Retina (tissue), 1 donor: ENCODE data around the gene LRRC43.

Source experiments
- DNase-seq: peaks from one replicate; pipeline ENCODE4 v3.0.0-alpha.2; 2016

Gene LRRC43

GRCh38 chr12:122228092-122228491 is 45.2 kb downstream of the LRRC43 start:
- DNase-seq = no peak

GRCh38 chr12:122230798-122231197 is 47.9 kb downstream of the LRRC43 start:
- DNase-seq = no peak

- no peak for DNase-seq
Observed at GRCh38 chr12:122232691-122233090, 49.8 kb downstream of the LRRC43 start.

DNA sequence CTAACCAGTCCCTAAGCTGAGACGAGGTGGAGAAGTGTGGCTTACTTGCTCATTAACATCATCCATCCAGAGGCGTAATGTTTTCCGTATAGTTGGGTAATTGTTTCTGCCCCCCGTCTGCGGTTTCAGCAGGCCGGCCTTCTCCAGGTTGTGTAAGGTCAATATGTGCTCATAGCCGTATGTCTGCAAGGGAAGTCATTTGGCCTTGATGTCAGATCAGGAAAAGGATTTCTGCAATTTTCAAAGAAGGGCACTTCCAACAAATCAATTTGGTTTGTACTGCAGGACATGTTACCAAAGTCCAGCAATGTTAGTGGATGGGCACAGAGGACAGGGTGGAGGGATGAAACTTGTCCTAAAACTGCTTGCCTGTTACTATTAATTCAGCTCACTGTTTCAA is 52.8 kb downstream of the LRRC43 start:
- no peak for DNase-seq

- no peak for DNase-seq
Observed at GRCh38 chr12:122238861-122239260, 55.9 kb downstream of the LRRC43 start.

GRCh38 chr12:122243965-122244364 is 61.0 kb downstream of the LRRC43 start:
- no peak for DNase-seq

DNA sequence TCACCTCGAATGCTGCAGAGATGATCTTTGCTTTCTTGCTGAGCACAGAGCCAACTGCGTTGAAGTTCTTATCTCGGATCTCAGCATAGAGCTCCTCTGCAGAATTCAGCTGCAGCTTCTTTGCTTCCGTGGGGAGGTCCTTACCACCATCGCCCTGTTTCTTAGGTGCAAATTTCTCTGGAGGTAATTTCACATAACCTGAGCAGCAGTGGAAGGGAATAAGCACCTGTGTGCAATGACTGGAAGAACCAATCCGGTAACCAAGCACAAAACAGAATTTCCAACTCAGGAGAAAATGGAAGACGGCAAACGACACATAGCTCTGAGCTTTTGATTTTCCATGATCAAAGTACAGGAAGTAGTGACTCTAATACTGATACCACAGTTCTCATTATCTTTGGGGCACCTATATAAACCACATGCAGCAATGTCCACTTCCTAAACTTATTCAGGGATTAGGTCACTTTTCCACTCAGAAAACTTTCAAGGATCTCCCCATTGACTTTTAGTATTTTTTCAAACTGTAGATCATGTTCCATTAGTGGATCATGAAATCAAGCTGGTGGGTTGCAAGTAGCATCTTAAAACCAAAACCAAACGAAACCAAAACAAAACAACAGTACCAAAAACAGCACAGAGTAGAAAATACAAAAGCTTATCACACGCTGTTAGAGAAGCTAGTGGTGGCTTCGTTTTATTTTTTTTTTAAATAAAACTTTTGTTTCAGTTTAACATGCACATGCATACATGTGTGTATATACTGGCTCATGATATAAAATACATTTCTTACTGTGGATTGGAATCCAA is 61.8 kb downstream of the LRRC43 start:
- no peak for DNase-seq

GRCh38 chr12:122245553-122245952 is 62.6 kb downstream of the LRRC43 start:
- DNase-seq = no peak

DNA sequence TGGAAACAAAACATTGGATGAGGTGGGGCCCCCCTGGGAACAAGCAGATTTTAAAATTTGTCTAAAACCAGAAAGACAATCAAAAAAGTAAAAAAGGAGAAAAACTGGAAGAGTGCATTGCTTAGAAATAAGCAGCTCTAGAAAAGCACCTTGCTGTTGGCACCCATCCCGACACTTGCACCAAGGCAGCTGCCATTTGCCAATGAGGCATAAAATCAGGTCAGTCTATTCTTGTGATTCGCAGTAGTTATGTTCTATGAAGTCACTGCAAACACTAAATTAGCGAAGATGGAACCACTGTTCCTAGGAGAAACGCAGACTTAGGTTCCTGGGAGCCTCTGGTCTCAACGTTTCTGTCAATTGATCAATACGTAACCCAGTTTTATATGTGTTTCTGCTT is 67.1 kb downstream of the LRRC43 start:
- DNase-seq = no peak

DNA sequence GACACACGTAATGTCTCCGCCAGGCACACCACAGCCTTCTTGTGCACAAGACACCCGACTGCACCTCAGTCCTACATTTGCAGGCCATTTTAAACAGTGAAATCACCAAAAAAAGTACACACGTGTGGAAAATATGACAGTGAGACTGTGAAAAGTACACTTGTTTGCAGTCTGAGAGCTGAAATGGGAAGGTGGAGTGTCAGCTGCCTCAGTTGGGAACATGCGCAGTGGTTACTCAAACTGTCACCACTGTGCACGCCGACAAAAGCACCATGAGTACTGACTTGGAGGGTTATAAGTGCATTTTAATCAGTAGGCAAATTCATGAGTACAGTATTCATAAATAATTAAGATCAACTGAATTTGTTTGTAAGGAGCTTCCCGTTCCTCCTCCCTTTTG is 67.6 kb downstream of the LRRC43 start:
- DNase-seq = no peak
